ENCODE results near the gene PSMD4. TPM values are rescaled to one million over a fixed set of nuclear protein-coding genes. Genes with fewer than 3 reads are reported as not detected.

The PSMD4 gene
- total RNA-seq, 1 experiment from 2014 or later, result 207 TPM

DNA sequence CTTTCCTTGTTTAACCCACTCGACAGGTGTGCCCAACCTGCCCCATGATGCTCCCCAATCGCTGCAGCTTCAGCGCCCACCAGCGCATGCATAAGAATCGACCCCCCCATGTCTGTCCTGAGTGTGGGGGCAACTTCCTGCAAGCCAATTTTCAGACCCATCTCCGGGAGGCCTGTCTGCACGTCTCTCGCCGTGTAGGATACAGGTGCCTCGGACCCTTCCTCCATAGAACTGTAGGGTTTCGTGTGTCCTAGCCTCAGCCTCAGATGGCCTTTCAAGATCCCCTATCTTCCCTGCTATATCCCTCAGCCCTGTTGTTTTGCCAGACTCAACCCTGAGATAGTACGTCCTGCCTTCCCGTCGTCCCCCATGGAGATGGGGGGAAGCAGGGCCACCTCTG, 34.0 kb downstream of the PSMD4 start:
- TF ChIP-seq, protein P1, sequence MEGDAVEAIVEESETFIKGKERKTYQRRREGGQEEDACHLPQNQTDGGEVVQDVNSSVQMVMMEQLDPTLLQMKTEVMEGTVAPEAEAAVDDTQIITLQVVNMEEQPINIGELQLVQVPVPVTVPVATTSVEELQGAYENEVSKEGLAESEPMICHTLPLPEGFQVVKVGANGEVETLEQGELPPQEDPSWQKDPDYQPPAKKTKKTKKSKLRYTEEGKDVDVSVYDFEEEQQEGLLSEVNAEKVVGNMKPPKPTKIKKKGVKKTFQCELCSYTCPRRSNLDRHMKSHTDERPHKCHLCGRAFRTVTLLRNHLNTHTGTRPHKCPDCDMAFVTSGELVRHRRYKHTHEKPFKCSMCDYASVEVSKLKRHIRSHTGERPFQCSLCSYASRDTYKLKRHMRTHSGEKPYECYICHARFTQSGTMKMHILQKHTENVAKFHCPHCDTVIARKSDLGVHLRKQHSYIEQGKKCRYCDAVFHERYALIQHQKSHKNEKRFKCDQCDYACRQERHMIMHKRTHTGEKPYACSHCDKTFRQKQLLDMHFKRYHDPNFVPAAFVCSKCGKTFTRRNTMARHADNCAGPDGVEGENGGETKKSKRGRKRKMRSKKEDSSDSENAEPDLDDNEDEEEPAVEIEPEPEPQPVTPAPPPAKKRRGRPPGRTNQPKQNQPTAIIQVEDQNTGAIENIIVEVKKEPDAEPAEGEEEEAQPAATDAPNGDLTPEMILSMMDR (conservative IDR thresholded peaks at IDR 0.05), result no peak
- Histone ChIP-seq H4K20me1 (ENCODE audit: control insufficient read depth, insufficient read depth, insufficient read length) (peaks cover 3% of the 10 kb centered on the region), H4K5ac (ENCODE audit: insufficient read length, low read depth, low read length) (no peak overlapping the region), H4K91ac (ENCODE audit: insufficient read length, low read depth, low read length) (no peak overlapping the region), H3T11ph (ENCODE audit: low read length) (no peak overlapping the region), H2BK20ac (ENCODE audit: low read depth, low read length, poor library complexity, severe bottlenecking) (no peak overlapping the region), H3K27me3 (ENCODE audit: insufficient read depth, low read length) (no peaks in the 10 kb centered on the region), H3K14ac (ENCODE audit: insufficient read depth, low read length) (no peak overlapping the region), H3K9ac (ENCODE audit: extremely low read depth, insufficient read length, low read length) (no peak overlapping the region), H3K4me2 (ENCODE audit: insufficient read depth, insufficient read length, low read length) (no peak overlapping the region), H2BK120ac (ENCODE audit: low read depth, low read length, poor library complexity, severe bottlenecking) (no peak overlapping the region), H3K18ac (ENCODE audit: insufficient read length, low read depth, low read length) (no peak overlapping the region), H3K9me3 (ENCODE audit: control insufficient read depth, low read depth, low read length) (no peaks in the 10 kb centered on the region), H3K23ac (ENCODE audit: insufficient read length, low read depth, low read length) (no peak overlapping the region), H2BK5ac (ENCODE audit: insufficient read length, low read length) (no peak overlapping the region), H3K27ac (ENCODE audit: insufficient read length, low read depth, low read length) (no peak overlapping the region), H3K23me2 (ENCODE audit: insufficient read length, low read depth, low read length, poor library complexity, severe bottlenecking) (no peaks in the 10 kb centered on the region), H3K4ac (ENCODE audit: low read depth, low read length) (no peak overlapping the region), H2BK12ac (ENCODE audit: insufficient read length, low read depth, low read length) (no peak overlapping the region), H2BK15ac (ENCODE audit: low read depth, low read length) (no peak overlapping the region), H3K79me1 (ENCODE audit: insufficient read depth, low read depth, low read length, poor library complexity, severe bottlenecking) (no peaks in the 10 kb centered on the region), H2AK5ac (ENCODE audit: insufficient read length, low read length) (no peak overlapping the region), H3K56ac (ENCODE audit: insufficient read length, low read depth, low read length) (no peak overlapping the region), H2AFZ (ENCODE audit: low read length) (no peak overlapping the region), H3K79me2 (ENCODE audit: insufficient read depth, low read length) (peaks cover 7% of the 10 kb centered on the region; the same call in 1 of the 2 replicates), H3K4me1 (ENCODE audit: insufficient read depth, low read length) (no peaks in the 10 kb centered on the region), H4K8ac (replicated peaks; ENCODE audit: insufficient read length, low read depth, low read length) (no peak overlapping the region)
- Mint-ChIP-seq H3K27me3 (ENCODE audit: low read depth) (peaks cover 2% of the 10 kb centered on the region; the same call in 1 of the 2 replicates), H3K4me3 (no peak overlapping the region), H3K36me3 (ENCODE audit: insufficient read depth in 1 of 3, low read depth in 3 of 3) (peaks cover 60 to 88% (median 87%) of the 10 kb centered on the region in 3 experiments), H3K9me3 (no peaks in the 10 kb centered on the region), H3K27ac (peak overlapping the region in 2 of 3 experiments; percentile 73 to 88; a peak in 4 of 7 replicates), H3K4me1 (peaks cover 30 to 49% of the 10 kb centered on the region in 2 experiments)
- no CpG with 5 or more reads among the region's 14 CpGs for WGBS (ENCODE audit: extremely low coverage, insufficient read length, low lambda C conversion rate)
- no peak for DNase-seq

Data from H9 (cell line).